NCI-H524 (cell line): ENCODE results near the gene CCL19.
"Not testable (repeated sequence)": the region's sequence is repeated elsewhere in the genome, so short reads cannot be mapped to it uniquely, and the experiment has no call there.

Experiments
- DNase-seq, 2 experiments: peaks; one replicate each; lab custom pipeline; 2025; lab: John Stamatoyannopoulos, UW

The CCL19 gene

DNA sequence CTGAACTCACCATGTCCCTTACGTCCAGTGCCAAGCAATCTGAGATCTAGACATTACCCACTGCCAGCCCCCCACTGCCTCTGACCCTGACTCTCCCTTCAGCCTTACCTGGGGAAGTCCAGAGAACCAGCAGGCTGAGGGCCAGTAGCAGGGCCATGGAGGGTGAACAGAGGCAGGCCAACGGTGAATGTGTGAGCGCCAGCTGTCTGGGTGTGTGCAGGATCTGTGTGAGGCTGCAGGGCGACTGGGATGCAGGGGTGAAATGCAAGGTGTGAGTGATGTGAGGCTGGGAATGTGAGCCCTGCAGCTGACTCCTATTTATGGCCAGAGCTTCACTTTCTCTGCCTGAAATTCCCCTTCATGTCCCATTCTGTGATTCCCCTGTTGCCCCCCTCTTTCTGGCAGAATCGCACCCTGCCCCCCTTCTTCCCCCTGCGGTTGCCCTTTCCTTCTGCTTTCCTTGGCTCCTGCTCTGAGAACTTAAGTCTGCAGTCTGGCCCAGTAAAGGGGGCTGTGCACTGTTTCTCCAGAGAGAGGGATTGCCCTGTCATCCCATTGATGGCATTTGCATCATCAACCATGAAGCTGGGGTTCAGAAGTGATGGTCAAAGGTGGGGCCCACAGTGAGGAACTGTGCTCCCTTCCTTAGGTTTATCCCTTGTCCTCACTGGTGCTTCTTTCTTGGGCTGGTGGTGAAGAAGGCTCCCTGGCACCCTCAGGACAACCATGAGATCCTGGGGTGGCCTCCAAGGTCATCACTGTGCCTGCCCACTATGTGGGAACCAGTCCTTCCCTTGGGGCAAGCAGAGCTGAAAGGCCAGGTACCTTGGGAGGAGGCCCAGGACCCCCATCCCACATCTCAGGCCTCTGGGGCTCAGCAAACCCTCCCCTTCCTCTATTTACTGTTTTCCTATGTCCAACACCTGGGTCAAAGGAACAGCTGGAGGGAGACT is at the start of gene CCL19:
CCL19 (minus strand) TSS at position 294 of the 953 bp plus-strand sequence; CDS start at position 157, 137 bp downstream.
- DNase-seq = no peak

DNA sequence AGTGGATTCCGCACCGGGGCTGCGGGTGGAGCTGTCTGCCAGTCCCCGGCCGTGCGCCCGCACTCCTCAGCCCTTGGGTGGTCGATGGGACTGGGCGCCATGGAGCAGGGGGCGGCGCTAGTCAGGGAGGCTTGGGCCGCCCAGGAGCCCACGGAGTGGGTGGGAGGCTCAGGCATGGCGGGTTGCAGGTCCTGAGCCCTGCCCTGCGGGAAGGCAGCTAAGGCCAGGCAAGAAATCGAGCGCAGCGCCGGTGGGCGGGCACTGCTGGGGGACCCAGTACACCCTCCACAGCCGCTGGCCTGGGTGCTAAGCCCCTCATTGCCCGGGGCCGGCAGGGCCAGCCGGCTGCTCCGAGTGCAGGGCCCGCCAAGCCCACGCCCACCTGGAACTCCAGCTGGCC is 49.1 kb upstream of the CCL19 start:
- DNase-seq = not testable (repeated sequence)

DNA sequence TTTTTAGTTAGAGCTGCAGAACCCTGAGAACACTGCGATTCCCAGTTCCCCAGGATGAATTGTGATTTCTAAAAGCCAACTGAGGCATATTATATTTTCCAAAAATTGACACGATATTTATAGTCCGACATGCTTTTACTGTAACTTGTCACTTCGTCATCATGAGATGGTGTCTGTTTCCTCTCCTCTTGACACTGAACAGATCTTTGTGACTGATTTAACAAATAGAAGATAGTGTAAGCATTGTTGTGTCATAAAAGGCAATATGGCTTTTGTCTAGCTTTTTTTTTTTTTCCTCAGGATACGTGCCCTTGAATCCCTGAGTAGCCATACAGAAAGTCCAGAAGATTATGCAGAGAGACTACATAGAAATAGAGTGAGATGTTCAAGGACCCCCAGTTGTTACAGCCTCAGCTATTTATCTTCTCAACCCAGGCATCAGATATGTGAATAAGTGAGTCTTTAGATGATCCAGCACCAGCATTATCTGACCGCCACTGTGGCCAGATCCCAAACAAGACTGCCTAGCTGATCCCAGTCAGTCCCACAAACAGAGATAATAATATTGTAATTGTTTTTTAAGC is 46.7 kb upstream of the CCL19 start:
- no peak for DNase-seq

DNA sequence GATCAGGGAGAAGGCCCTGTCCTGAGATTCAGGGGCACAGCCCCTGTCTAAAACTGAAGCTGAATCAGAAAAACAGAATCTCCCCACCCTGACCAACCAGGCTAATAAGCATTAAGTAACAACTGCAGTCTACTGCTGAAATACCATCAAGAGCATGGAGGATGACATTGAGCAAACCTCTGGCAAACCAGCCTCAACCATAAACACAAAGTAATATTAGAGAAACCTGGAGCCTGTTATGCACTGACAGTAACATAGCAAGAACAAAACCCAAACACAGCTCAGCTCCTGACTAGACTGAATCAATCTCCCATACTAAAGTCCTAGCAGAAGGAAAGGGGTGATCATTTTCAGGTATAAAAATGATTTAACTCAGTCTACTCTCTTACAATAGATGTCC is 43.6 kb upstream of the CCL19 start:
- no peak for DNase-seq

DNA sequence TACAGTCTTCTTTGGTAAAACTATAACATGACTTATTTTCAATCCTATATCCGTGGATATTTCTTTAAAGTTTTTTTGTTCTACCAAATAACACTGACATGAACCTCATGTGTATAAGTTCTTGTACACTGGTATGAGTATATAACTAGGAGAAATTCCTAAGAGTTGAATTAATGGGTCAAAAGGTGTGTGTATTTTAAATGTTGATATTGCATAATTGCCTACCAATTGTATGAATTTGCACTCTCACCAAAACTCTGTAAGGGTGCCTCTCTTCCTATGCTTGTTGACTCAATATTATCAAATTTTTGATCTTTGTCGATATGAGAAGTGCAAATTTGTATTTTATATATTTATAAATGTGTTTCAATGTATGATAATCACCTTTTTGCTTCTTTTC is 41.8 kb upstream of the CCL19 start:
- DNase-seq = no peak

DNA sequence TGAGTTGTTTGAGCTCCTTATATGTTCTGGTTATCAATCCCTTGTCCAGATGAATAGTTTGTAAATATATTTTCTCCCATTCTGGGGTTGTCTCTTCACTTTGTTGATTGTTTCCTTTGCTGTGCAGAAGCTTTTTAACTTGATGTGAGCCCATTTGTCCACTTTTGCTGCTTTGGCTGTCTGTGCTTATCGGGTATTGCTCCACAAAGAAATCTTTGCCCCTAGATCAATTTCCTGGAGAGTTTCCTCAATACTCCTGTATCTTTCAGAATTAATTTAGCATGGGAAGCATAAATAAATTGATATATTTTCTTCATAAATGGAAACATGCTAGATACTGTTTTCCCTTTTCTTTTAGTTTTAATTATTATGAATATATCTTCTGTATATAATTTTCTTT is 41.4 kb upstream of the CCL19 start:
- DNase-seq = no peak

DNA sequence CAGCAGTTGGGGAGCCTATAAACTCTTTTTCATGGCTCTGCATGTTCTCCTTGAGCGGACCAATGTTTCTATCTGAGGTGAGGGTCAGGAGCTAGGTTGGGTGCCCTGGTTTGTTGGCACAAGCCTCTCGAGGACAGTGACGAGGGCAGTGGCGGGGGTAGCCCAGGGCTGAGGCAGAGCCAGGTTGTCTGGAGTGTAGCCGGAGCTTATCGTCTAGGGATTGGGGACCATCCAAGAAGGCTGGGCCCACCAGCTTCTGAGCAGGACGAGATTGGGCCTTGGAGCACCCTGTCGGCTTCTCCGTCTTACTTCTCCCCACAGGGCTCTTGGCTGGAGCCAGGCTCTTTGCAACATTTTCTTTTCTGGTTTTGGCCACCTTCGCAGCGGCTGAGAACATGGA is 32.1 kb upstream of the CCL19 start:
- DNase-seq = no peak

DNA sequence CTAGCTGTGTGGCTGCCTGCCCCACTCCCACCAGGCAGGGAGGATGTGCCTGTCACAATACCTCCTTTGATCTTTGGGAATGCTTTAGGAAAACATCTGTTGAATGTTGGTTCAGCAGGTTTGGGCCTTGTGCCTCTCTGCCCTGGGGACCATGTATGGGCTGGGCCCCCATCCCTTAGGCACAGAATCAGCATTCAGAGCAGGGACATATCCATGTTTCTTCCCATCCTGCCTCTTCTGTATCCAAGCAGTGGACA is 28.6 kb upstream of the CCL19 start:
- DNase-seq = not testable (repeated sequence)

DNA sequence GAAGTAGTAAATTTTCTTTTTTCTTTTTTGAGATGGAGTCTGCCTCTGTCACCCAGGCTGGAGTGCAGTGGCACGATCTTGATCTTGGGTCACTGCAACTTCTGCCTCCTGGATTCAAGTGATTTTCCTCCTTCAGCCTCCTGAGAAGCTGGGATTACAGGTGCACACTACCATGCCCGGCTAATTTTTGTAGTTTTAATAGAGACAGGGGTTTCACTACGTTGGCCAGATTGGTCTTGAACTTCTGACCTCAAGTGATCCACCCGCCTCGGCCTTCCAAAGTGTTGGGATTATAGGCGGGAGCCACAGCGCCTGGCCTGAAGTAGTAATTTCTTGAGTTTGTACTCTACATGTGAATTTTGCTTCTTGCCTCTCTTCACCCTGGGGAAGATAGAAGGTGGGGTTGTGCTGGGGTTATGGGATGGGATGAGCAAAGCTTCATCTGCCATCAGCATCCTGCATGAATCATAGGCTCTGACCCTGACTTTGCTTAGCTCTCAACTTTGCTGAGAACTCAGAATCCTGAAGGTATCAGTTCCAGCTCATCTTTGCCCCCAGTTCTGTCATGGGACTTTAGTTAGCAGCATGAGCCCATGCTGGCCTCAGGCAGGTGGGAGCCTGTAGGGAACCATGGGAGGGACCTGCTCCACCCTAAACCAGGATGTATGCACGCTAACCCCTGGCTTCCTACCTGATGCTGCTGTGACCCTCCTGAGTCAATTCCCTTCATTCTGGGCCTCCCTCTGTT is 28.1 kb upstream of the CCL19 start:
- no peak for DNase-seq

DNA sequence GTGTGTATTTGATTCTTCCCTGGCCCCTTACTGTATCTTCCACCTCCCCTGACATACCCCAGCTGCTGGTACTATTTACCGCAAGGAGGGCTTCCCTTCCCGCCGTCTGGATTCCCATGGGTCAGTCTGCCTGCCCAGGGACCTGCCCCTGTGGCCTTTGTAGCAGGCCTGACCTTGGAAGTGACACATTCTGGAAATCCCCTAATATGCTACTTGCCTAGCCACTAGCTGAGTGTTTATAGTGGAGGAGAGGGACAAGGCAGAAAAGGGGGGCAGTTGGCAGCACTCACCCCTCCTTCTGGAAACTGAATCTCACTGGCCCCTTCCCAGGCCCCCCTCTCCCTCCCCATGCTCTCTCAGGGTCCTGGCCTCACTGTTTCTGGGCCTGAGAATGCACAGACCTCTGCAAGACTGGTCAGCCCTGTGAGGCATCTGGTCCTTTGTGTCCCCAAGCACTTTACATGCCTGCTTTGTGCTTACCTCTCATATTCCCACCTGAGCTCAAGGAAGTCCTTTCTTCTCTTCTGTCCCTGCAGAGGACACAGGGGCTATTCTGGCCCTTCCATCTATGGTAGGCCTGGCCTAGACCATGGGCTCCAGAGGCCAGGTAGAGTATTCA is 27.0 kb upstream of the CCL19 start:
- DNase-seq = no peak

DNA sequence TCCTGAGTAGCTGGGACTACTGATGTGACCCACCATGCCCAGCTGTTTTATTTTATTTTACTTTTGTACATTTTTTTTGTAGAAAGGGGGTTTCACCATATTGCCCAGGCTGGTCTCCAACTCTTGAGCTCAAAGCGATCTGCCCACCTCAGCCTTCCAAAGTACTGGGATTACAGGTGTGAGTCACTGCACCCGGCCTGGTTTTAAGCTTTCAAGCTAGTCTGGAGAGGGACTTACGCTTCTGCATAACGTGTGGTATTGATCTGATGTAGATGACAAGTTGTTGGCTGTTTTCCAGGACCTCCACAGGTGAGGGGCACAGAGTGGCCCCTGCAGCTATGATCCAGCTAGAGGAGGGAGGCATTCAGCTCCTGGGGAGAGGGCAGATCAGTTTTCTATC is 25.6 kb upstream of the CCL19 start:
- DNase-seq = no peak

DNA sequence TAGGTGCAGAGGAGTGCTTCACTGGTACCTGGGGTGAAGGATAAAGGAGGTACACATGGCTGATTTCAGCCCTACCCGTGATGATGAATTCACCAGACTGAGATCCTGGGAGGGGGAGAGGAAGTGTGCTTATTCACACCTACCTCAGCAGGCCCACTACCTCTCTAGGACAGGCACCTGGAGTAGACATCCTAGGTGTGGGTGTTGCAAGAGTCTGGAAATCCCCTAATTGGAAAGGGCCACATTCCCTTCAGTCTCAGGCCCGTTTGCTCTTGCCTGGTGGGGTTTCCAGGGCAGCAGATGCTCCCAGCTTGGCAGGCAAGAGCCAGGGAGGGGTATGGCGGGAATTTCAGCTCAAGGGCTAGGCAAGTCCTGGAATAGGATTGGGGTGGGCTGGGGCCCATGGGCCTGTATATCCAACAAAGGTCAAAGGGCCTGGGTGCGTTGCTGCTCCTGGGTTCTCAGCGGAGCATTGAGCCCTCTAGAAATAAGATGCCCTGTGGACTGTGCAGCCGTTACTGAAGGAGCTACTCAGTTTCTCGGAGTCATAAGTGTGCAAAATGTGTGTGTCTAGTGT is 24.7 kb upstream of the CCL19 start:
- no peak for DNase-seq

DNA sequence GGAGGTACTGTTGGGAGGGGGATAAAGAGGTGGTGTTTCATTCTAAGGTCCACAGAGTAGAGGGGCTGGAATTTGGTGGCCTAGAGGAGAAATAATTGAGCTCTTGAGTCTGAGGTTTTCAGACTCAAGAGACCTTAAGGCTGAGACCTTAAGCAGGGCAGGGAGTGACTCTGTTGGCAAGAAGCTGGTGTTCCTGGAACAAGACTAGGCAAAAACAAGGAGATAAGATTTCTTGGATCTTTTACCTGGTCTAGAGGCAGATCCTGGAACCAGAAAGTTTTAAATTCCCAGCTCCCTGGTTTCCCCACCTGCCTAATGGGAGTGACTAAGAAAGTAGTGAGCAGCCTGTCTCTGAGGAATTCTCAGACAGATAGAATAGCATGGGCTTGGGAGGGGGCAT is 22.9 kb upstream of the CCL19 start:
- DNase-seq = no peak

DNA sequence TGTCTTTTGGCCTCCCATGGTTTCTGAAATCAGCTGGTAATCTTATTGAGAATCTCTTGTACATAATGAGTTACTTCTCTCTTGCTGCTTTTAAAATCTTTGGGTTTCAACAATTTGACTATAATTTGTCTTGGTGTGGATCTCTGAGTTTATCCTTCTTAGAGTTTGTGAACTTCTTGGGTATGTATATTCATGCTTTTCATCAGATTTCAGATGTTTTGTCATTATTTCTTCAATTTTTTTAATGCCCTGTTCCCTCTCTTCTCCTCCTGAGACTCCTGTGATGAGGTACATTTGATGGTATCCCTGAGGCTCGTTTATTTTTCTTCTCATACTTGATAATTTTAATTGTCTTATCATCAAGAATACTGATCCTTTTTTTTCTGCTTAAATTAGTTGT is 21.1 kb upstream of the CCL19 start:
- DNase-seq = no peak

DNA sequence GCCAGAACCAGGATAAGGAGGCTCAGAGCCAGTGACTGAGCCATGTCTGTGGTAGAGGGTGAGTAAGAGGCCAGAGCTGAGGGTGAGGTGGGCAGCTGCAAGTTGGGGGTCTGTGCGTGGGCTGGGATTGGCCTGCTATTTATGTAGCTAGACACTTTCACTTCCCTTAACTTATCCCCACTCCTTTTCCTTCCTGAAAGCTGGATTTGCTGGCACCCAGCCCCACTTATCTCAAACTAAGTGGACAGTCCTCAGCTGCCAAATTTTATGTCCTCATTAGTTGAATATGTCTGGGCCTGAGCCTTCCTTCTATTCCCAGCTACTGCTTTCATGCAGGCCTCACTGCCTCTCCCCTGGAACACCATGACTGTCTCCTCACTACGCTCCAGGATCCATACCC is 18.9 kb upstream of the CCL19 start, which contains the start of gene CCL21:
CCL21 (minus strand) TSS at position 114 of the 400 bp plus-strand sequence; CDS start at position 44, 70 bp downstream.
- DNase-seq = no peak

DNA sequence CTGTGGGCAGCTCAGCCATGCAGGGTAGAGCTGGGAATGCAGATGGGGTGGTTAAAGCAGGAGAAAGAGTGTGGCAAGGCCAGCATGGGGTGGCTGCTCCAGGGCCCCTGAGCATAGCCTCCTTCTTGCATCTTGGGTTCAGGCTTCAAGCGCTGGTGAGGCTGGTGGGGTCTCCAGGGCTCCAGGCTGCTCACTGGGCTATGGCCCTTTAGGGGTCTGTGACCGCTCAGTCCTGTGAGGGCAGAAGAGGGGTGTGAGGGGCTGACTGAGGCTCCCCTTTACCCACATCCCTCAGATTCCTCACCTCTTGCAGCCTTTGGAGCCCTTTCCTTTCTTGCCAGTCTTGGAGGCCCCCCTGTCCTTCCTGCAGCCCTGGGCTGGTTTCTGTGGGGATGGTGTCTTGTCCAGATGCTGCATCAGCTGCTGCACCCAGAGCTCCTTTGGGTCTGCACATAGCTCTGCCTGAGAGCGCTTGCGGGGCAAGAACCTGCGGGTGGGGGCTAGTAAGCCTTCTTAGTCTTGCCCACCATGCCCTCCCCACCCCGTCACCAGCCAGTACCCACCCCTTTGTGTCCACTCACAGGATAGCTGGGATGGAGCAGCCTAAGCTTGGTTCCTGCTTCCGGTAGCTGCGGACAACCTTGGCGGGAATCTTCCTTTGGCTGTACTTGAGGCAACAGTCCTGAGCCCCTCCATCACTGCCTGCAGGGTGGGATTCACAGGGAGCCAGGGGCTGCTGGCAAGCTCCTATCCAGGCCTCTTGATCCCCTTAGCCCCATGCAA is 18.3 kb upstream of the CCL19 start:
- DNase-seq = no peak

DNA sequence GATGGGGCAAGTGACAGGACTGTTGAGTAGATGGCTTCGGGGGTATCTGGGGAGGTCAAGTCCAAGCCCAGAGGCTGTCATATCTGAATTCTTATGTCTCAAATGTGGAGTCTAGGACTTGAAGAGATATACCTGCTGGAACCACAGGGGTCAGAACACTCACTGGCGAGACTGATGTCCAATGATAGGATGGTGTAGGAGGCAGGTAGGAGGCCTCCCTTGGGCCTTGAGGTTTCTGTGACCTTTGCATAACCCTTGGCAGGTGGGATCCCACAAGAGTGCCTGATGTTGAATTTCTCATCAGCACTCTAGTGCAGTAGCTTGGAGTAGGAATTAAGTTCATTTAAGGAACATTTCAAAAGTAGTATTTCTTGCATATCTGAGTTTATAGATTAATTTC is 16.1 kb upstream of the CCL19 start:
- no peak for DNase-seq

DNA sequence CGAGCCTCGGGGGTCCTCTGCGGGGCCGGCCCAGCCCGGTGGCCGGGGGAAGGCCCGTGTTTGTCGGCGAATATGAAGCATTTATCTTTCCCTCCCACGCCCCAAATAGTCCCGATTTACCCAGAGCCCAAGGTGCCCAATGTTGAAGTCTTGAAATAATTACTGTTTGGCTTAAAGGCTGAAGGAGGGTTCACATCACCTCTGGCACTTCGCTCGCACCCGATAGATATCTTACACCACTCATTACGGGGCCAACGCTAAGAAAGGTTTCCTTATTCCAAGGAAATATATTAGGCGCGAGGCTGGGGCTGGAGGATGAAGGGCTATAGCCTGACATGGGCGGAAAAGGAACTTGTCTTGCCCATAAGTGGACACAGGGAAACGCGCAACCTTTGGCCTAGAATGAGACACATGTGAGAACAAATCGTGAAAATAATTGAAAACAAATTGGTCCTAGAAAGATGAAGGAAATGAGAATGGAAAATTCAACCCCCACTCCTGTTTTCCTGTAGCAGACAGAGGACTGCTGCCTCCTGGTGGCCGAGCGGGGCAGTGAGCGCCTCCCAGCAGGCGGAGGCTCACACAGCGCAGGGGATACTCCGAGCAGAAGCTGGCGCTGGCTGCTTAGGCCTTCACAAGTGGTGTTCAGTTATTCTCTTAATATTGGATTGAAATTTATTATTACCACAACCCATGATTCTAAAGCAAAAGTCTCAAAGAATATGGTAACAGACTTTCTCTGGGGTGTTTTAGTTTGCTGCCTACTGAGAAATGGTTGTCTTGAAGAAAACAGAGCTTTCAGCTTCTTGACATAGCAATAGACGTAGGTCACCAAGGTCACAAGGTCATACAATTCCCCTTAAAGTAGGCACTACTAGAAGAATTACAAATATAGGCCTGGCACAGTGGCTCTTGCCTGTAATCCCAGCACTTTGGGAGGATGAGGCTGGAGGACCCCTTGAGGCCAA is 11.0 kb upstream of the CCL19 start:
- peak; percentile 14 to 67 for DNase-seq

DNA sequence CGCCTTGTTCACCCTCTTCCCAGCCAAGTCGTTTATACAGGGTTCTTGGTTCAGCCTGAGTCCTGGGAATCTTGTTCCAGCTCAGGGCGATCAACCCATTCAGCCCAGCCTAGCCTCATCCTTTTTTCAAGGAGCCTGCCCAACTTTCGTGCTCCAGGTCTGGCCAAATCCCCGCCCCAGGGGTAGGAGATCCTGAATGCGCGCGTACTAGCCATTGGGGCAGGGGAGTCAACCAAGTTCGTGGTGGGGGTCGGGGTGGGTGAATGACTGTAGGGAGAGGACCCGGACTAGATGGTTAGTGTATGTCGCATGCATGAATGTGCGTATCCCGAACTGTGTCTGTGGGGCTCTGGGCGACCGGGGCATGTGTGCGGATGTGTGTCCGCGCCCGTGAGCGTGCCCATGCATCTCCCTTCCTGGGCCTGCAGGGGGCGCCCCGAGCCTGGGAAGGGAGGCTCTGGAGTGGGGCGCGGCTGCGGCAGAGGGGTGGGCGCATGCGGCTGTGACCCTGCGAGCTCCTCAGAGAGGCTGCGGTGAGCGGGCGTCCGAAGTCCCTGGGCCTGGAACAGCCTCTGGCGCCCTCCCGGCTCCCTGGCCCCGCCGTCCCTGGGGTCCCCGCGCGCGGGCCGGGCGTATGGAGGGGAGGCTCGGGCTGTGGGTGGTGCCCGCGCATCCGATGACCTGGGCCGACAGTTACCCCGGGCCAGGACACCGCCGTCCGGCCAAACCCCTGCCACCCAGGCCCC is 10.1 kb upstream of the CCL19 start:
- DNase-seq = peak; percentile 50 to 71
